ENCODE measurements around the gene HMGCS2. TPM values are rescaled to one million over a fixed set of nuclear protein-coding genes. Genes with fewer than 3 reads are reported as not detected.

The HMGCS2 gene
- total and polyA plus RNA-seq, 2 experiments from 2014 or later = not detected

DNA sequence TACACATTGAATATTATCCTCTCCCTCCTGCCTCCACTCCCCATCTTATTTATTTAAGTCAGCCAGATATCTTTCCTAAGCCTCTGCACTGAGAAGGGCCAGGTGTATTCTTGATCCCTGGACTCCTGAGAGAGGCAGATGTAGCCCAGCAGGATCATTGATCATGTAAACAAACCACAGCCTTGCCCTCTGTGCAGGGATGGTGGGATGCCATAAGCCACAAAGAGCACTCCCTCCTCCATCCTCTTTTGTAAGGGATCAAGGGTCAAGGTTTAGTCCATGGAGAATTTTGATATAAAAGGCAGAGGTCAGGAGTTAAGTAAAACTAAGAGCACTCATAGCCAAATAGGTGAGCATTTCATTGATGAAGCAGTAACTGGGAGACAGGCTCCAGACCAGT is 39.7 kb downstream of the HMGCS2 start:
- TF ChIP-seq EZH2phosphoT487 (IDR thresholded peaks at IDR 0.05; ENCODE audit: insufficient read depth, low read depth) (no peak), EZH2 (IDR thresholded peaks at IDR 0.05; ENCODE audit: insufficient read depth, poor library complexity, severe bottlenecking) (no peak)
- no peaks in the 10 kb centered on the region for H3K79me2 ChIP-seq (ENCODE audit: insufficient read depth)
- H3K4me1 ChIP-seq (ENCODE audit: insufficient read depth) = no peaks in the 10 kb centered on the region
- peaks cover 41% of the 10 kb centered on the region for H3K36me3 ChIP-seq (ENCODE audit: low read depth)
- in situ Hi-C loops (cut with MboI) = no loop called here
- no peak for DNase-seq
- no peak overlapping the region for H2AFZ ChIP-seq
- H3K9ac ChIP-seq = no peak overlapping the region
- no peak overlapping the region for H3K4me2 ChIP-seq (ENCODE audit: unreplicated experiment)
- H3F3A ChIP-seq (ENCODE audit: insufficient read depth) = no peaks in the 10 kb centered on the region
- no peak overlapping the region for H3K27ac ChIP-seq
- no peaks in the 10 kb centered on the region for H3K9me2 ChIP-seq (ENCODE audit: insufficient read depth)
- H3K4me3 ChIP-seq = no peak overlapping the region
- H3K27me3 ChIP-seq (replicated peaks; ENCODE audit: insufficient read depth) = no peaks in the 10 kb centered on the region
- H3K9me3 ChIP-seq (ENCODE audit: low read depth) = no peaks in the 10 kb centered on the region
- 0 out of 2 replicates have a peak, but pooled peaks cover 3% of the 10 kb centered on the region for H4K20me1 ChIP-seq (ENCODE audit: insufficient read depth)

DNA sequence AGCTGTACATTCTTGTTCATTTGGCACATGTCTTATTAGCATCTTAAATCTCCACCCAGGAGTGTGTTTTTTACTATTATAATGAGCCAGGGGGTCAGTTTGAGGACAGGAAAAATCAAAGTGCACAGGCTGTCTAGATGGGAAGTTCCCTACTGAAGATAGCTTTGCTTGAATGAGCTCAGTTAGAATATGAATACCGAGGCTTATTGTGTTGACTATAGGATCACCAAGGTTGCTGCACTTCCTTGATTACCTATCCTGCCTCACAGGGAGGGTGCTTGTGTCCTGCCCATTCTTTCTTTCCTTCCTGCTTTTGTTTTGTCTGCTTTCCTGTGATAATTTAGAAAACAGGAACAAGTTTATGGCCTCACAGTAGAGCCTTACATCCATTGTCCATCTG is 40.7 kb downstream of the HMGCS2 start:
- no peak for TF ChIP-seq EZH2 (IDR thresholded peaks at IDR 0.05; ENCODE audit: insufficient read depth, poor library complexity, severe bottlenecking)
- no peak for TF ChIP-seq EZH2phosphoT487 (IDR thresholded peaks at IDR 0.05; ENCODE audit: insufficient read depth, low read depth)
- Histone ChIP-seq H3F3A (ENCODE audit: insufficient read depth) (no peaks in the 10 kb centered on the region), H3K9ac (no peak overlapping the region), H3K4me1 (ENCODE audit: insufficient read depth) (no peaks in the 10 kb centered on the region), H3K4me2 (ENCODE audit: unreplicated experiment) (no peak overlapping the region), H3K9me3 (ENCODE audit: low read depth) (no peaks in the 10 kb centered on the region), H3K9me2 (ENCODE audit: insufficient read depth) (no peaks in the 10 kb centered on the region), H3K27ac (no peak overlapping the region), H3K4me3 (no peak overlapping the region), H3K79me2 (ENCODE audit: insufficient read depth) (no peaks in the 10 kb centered on the region), H2AFZ (no peak overlapping the region), H4K20me1 (ENCODE audit: insufficient read depth) (0 out of 2 replicates have a peak, but pooled peaks cover 3% of the 10 kb centered on the region), H3K36me3 (ENCODE audit: low read depth) (peaks cover 51% of the 10 kb centered on the region), H3K27me3 (replicated peaks; ENCODE audit: insufficient read depth) (no peaks in the 10 kb centered on the region)
- 96 to 100% methylated on average over 1 of the region's 1 CpG for WGBS, 2 experiments (ENCODE audit: low coverage in 1 of 2, low lambda C conversion rate in 2 of 2, missing lambda C conversion rate in 2 of 2)
- no peak for DNase-seq
- in situ Hi-C loops (cut with MboI) = no loop called here

GRCh38 chr1:119725626-119726025 is 43.1 kb downstream of the HMGCS2 start:
- Histone ChIP-seq H3K27me3 (replicated peaks; ENCODE audit: insufficient read depth) (no peaks in the 10 kb centered on the region), H2AFZ (no peak overlapping the region), H3F3A (ENCODE audit: insufficient read depth) (no peaks in the 10 kb centered on the region), H3K36me3 (ENCODE audit: low read depth) (peaks cover 53% of the 10 kb centered on the region; the same call in 1 of the 2 replicates), H3K27ac (no peak overlapping the region), H3K4me1 (ENCODE audit: insufficient read depth) (no peaks in the 10 kb centered on the region), H3K9ac (no peak overlapping the region), H3K4me2 (ENCODE audit: unreplicated experiment) (no peak overlapping the region), H3K9me3 (ENCODE audit: low read depth) (no peaks in the 10 kb centered on the region), H3K79me2 (ENCODE audit: insufficient read depth) (peaks cover 23% of the 10 kb centered on the region), H4K20me1 (ENCODE audit: insufficient read depth) (0 out of 2 replicates have a peak, but pooled peaks cover 3% of the 10 kb centered on the region), H3K4me3 (no peak overlapping the region), H3K9me2 (ENCODE audit: insufficient read depth) (no peaks in the 10 kb centered on the region)
- DNase-seq = no peak
- WGBS, 2 experiments (ENCODE audit: low coverage in 1 of 2, low lambda C conversion rate in 2 of 2, missing lambda C conversion rate in 2 of 2) = 92% methylated on average over 5 of the region's 5 CpGs
- in situ Hi-C loops (cut with MboI) = no loop called here
- no peak for TF ChIP-seq EZH2phosphoT487 (IDR thresholded peaks at IDR 0.05; ENCODE audit: insufficient read depth, low read depth)
- no peak for TF ChIP-seq EZH2 (IDR thresholded peaks at IDR 0.05; ENCODE audit: insufficient read depth, poor library complexity, severe bottlenecking)

GRCh38 chr1:119724611-119725218 is 44.0 kb downstream of the HMGCS2 start:
- no peaks in the 10 kb centered on the region for H3K9me2 ChIP-seq (ENCODE audit: insufficient read depth)
- 79 to 82% methylated on average over 8 of the region's 8 CpGs for WGBS, 2 experiments (ENCODE audit: low coverage in 1 of 2, low lambda C conversion rate in 2 of 2, missing lambda C conversion rate in 2 of 2)
- no peak overlapping the region for H2AFZ ChIP-seq
- H3K4me2 ChIP-seq (ENCODE audit: unreplicated experiment) = no peak overlapping the region
- no peaks in the 10 kb centered on the region for H3K9me3 ChIP-seq (ENCODE audit: low read depth)
- TF ChIP-seq EZH2 (IDR thresholded peaks at IDR 0.05; ENCODE audit: insufficient read depth, poor library complexity, severe bottlenecking) = no peak
- in situ Hi-C loops (cut with MboI) = no loop called here
- H4K20me1 ChIP-seq (ENCODE audit: insufficient read depth) = 0 out of 2 replicates have a peak, but pooled peaks cover 5% of the 10 kb centered on the region
- H3K4me3 ChIP-seq = no peak overlapping the region
- H3K79me2 ChIP-seq (ENCODE audit: insufficient read depth) = peaks cover 33% of the 10 kb centered on the region
- H3K36me3 ChIP-seq (ENCODE audit: low read depth) = peaks cover 45% of the 10 kb centered on the region; the same call in 1 of the 2 replicates
- H3K4me1 ChIP-seq (ENCODE audit: insufficient read depth) = no peaks in the 10 kb centered on the region
- H3K9ac ChIP-seq = no peak overlapping the region
- no peaks in the 10 kb centered on the region for H3F3A ChIP-seq (ENCODE audit: insufficient read depth)
- no peaks in the 10 kb centered on the region for H3K27me3 ChIP-seq (replicated peaks; ENCODE audit: insufficient read depth)
- no peak for DNase-seq
- no peak overlapping the region for H3K27ac ChIP-seq
